ENCODE data around the gene ING1. TPM values are rescaled to one million over a fixed set of nuclear protein-coding genes. Genes with fewer than 3 reads are reported as not detected.

The ING1 gene
- total RNA-seq, 2 experiments from 2014 or later, result 19.6 to 19.7 TPM

- intact Hi-C loops (cut with DNase I, micrococcal nuclease), result loop anchor here (1.0 kb wide), 2 partner anchors 9 to 91 kb away; partner anchors contain the start of gene NAXD (in 1 of the 2)
- Mint-ChIP-seq H3K27ac (peak overlapping the region; percentile 74), H3K4me1 (peaks cover 40% of the 10 kb centered on the region), H3K9me3 (ENCODE audit: low read depth) (no peaks in the 10 kb centered on the region), H3K4me3 (peak overlapping the region; percentile 74), H3K36me3 (ENCODE audit: low read depth) (peaks cover 16% of the 10 kb centered on the region), H3K27me3 (no peaks in the 10 kb centered on the region)
- POLR2A ChIA-PET, result interaction anchor here (1.0 kb wide), 1 partner anchor 9 kb away, joined by 9 read pairs; no protein-coding TSS in a partner anchor
- DNase-seq, result no peak
- no peak for ATAC-seq
- CTCF ChIA-PET, result interaction anchor here (0.5 to 0.6 kb wide), 2 partner anchors 108 to 113 kb away, joined by 3 to 5 read pairs; no protein-coding TSS in a partner anchor
Measured at GRCh38 chr13:110706570-110707372, 6.7 kb upstream of the ING1 start.

GRCh38 chr13:110712081-110712848, 1.2 kb upstream of the ING1 start:
- intact Hi-C loops (cut with DNase I, micrococcal nuclease), result loop anchor here (1.0 to 10.0 kb wide), 8 partner anchors 97 to 1977 kb away; partner anchors contain the start of genes IRS2 (in 2 of the 2) and NAXD (in 1 of the 2)
- Mint-ChIP-seq H3K27me3 (no peaks in the 10 kb centered on the region), H3K36me3 (ENCODE audit: low read depth) (peaks cover 3% of the 10 kb centered on the region), H3K4me3 (peak overlapping the region; percentile 87), H3K27ac (peak overlapping the region; percentile 96), H3K4me1 (peaks cover 13% of the 10 kb centered on the region), H3K9me3 (ENCODE audit: low read depth) (no peaks in the 10 kb centered on the region)
- POLR2A ChIA-PET, result interaction anchor here (0.5 to 1.3 kb wide), 7 partner anchors 26 to 202 kb away, joined by 3 to 4 read pairs (median 3); partner anchors contain the start of gene NAXD
- CTCF ChIA-PET, result interaction anchor here (1.1 to 1.2 kb wide), 2 partner anchors 31 to 302 kb away, joined by 3 read pairs; no protein-coding TSS in a partner anchor
- ATAC-seq (peak; percentile 20), DNase-seq (peak; percentile 93)

- H3K4me3 Mint-ChIP-seq, result peak overlapping the region; percentile 87
- intact Hi-C loops (cut with DNase I, micrococcal nuclease), result loop anchor here (1.0 to 10.0 kb wide), 8 partner anchors 98 to 1976 kb away; partner anchors contain the start of genes IRS2 (in 2 of the 2) and NAXD (in 2 of the 2)
- no peaks in the 10 kb centered on the region for H3K9me3 Mint-ChIP-seq (ENCODE audit: low read depth)
- no peaks in the 10 kb centered on the region for H3K27me3 Mint-ChIP-seq
- POLR2A ChIA-PET, result interaction anchor here (0.5 to 1.3 kb wide), 6 partner anchors 27 to 201 kb away, joined by 3 to 4 read pairs (median 3); partner anchors contain the start of gene NAXD
- ATAC-seq (peak; percentile 67), DNase-seq (peak; percentile 99)
- H3K27ac Mint-ChIP-seq, result peak overlapping the region; percentile 92
- CTCF ChIA-PET, result interaction anchor here (1.1 kb wide), 1 partner anchor 303 kb away, joined by 3 read pairs; no protein-coding TSS in a partner anchor
- peaks cover 21% of the 10 kb centered on the region for H3K4me1 Mint-ChIP-seq
- peaks cover 3% of the 10 kb centered on the region for H3K36me3 Mint-ChIP-seq (ENCODE audit: low read depth)
Measured at GRCh38 chr13:110712849-110713641, 455 bp upstream of the ING1 start.

GRCh38 chr13:110713981-110714796, 689 bp downstream of the ING1 start:
- Mint-ChIP-seq H3K27ac (peak overlapping the region; percentile 89), H3K4me1 (peaks cover 24% of the 10 kb centered on the region), H3K9me3 (ENCODE audit: low read depth) (no peaks in the 10 kb centered on the region), H3K27me3 (no peaks in the 10 kb centered on the region), H3K4me3 (peak overlapping the region; percentile 87), H3K36me3 (ENCODE audit: low read depth) (peaks cover 7% of the 10 kb centered on the region)
- intact Hi-C loops (cut with DNase I, micrococcal nuclease), result loop anchor here (1.0 to 10.0 kb wide), 8 partner anchors 99 to 1975 kb away; partner anchors contain the start of genes IRS2 (in 2 of the 2) and NAXD (in 1 of the 2)
- CTCF ChIA-PET, result no interaction called here
- DNase-seq (peak; percentile 83), ATAC-seq (no peak)
- POLR2A ChIA-PET, result interaction anchor here (0.6 to 1.0 kb wide), 2 partner anchors 69 to 199 kb away, joined by 3 read pairs; no protein-coding TSS in a partner anchor

GRCh38 chr13:110714797-110715394, 1.4 kb downstream of the ING1 start:
- Mint-ChIP-seq H3K36me3 (ENCODE audit: low read depth) (peaks cover 14% of the 10 kb centered on the region), H3K9me3 (ENCODE audit: low read depth) (no peaks in the 10 kb centered on the region), H3K4me1 (peaks cover 28% of the 10 kb centered on the region), H3K4me3 (peak overlapping the region; percentile 87), H3K27me3 (no peaks in the 10 kb centered on the region), H3K27ac (peak overlapping the region; percentile 97)
- intact Hi-C loops (cut with DNase I, micrococcal nuclease), result loop anchor here (1.0 to 10.0 kb wide), 9 partner anchors 9 to 930 kb away; partner anchors contain the start of genes ANKRD10 (in 2 of the 2), CARS2 (in 2 of the 2) and IRS2 (in 1 of the 2)
- DNase-seq (peak; percentile 67), ATAC-seq (no peak)
- ChIA-PET POLR2A (interaction anchor here (0.6 to 1.5 kb wide), 9 partner anchors 9 to 971 kb away, joined by 3 to 15 read pairs (median 4); partner anchors contain the start of genes ANKRD10 and CARS2), CTCF (interaction anchor here (0.6 kb wide), 1 partner anchor 103 kb away, joined by 3 read pairs; no protein-coding TSS in a partner anchor)

GRCh38 chr13:110715395-110716246, 2.1 kb downstream of the ING1 start:
- ChIA-PET CTCF (interaction anchor here (0.6 to 0.7 kb wide), 2 partner anchors 103 to 495 kb away, joined by 3 read pairs; no protein-coding TSS in a partner anchor), POLR2A (interaction anchor here (0.6 to 1.5 kb wide), 10 partner anchors 9 to 972 kb away, joined by 3 to 15 read pairs (median 4); partner anchors contain the start of genes ANKRD10 and CARS2)
- peaks cover 17% of the 10 kb centered on the region for H3K36me3 Mint-ChIP-seq (ENCODE audit: low read depth)
- intact Hi-C loops (cut with DNase I, micrococcal nuclease), result loop anchor here (1.0 to 10.0 kb wide), 10 partner anchors 9 to 931 kb away; partner anchors contain the start of genes ANKRD10 (in 2 of the 2), CARS2 (in 2 of the 2), IRS2 (in 1 of the 2) and RAB20 (in 1 of the 2)
- H3K4me1 Mint-ChIP-seq, result peaks cover 29% of the 10 kb centered on the region
- no peaks in the 10 kb centered on the region for H3K27me3 Mint-ChIP-seq
- H3K27ac Mint-ChIP-seq, result peak overlapping the region; percentile 97
- peak overlapping the region; percentile 87 for H3K4me3 Mint-ChIP-seq
- DNase-seq (peak; percentile 98), ATAC-seq (peak; percentile 67)
- H3K9me3 Mint-ChIP-seq (ENCODE audit: low read depth), result no peaks in the 10 kb centered on the region

- H3K4me1 Mint-ChIP-seq, result peaks cover 26% of the 10 kb centered on the region
- ATAC-seq, result no peak
- H3K9me3 Mint-ChIP-seq (ENCODE audit: low read depth), result no peaks in the 10 kb centered on the region
- no peak for DNase-seq
- H3K36me3 Mint-ChIP-seq (ENCODE audit: low read depth), result peaks cover 17% of the 10 kb centered on the region
- intact Hi-C loops (cut with DNase I, micrococcal nuclease), result loop anchor here (2.0 to 10.0 kb wide), 5 partner anchors 101 to 931 kb away; partner anchors contain the start of genes IRS2 (in 1 of the 2) and RAB20 (in 1 of the 2)
- ChIA-PET CTCF (interaction anchor here (0.7 kb wide), 1 partner anchor 494 kb away, joined by 3 read pairs; no protein-coding TSS in a partner anchor), POLR2A (interaction anchor here (0.6 to 1.5 kb wide), 2 partner anchors 10 to 120 kb away, joined by 3 to 9 read pairs; partner anchors contain the start of gene CARS2)
- peak overlapping the region; percentile 87 for H3K4me3 Mint-ChIP-seq
- H3K27ac Mint-ChIP-seq, result peak overlapping the region; percentile 86
- H3K27me3 Mint-ChIP-seq, result no peaks in the 10 kb centered on the region
Measured at GRCh38 chr13:110716247-110716515, 2.7 kb downstream of the ING1 start.

GRCh38 chr13:110719036-110719710, 5.7 kb downstream of the ING1 start:
- no peak overlapping the region for H3K27ac Mint-ChIP-seq
- DNase-seq (no peak), ATAC-seq (no peak)
- H3K36me3 Mint-ChIP-seq (ENCODE audit: low read depth), result peaks cover 22% of the 10 kb centered on the region
- no peak overlapping the region for H3K4me3 Mint-ChIP-seq
- intact Hi-C loops (cut with DNase I, micrococcal nuclease), result loop anchor here (5.0 to 10.0 kb wide), 4 partner anchors 98 to 934 kb away; partner anchors contain the start of gene IRS2 (in 1 of the 2)
- H3K27me3 Mint-ChIP-seq, result no peaks in the 10 kb centered on the region
- H3K9me3 Mint-ChIP-seq (ENCODE audit: low read depth), result no peaks in the 10 kb centered on the region
- POLR2A ChIA-PET, result no interaction called here
- CTCF ChIA-PET, result no interaction called here
- H3K4me1 Mint-ChIP-seq, result peaks cover 21% of the 10 kb centered on the region
